ENCODE results near the gene PNPLA2.

The PNPLA2 gene

DNA sequence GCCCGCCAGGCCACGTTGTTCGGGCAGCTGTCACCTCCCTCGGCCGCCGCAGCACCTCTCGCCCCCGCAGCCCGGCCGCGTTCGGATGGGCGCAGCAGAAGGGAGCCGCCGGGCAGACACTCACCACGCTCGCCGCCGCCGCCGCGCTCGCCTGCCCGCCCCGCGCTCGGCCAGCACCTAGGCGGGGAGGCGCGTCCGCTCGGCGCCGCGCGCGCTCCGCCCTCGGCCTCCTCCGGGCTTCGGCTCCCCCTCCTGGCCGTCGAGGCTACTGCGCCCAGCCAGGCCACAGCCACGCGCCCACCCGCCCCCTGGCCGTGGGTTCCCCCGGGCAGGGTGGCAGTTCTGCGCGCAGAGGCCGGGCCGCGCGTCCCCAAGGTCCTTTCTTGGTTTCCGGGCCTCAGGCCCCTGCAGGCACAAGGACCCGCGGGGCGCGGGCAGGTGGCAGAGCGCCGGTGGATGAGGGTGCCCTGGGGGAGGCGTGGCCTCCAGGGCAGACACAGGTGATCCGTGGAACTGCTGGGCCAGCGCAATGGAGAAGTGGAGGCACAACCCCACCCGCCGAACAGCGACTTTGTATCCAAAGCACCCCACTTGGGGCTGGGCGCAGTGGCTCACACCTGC lies 20.5 kb upstream of the PNPLA2 start, which contains the start of gene SLC25A22:
TSS of gene SLC25A22 (minus strand) at position 189 of the 621 bp plus-strand sequence. CDS start 3,275 bp downstream, outside the sequence.
- peak; percentile 73 to 82 (median 76) for DNase-seq (ENCODE audit: low read depth in 3 of 3)

DNA sequence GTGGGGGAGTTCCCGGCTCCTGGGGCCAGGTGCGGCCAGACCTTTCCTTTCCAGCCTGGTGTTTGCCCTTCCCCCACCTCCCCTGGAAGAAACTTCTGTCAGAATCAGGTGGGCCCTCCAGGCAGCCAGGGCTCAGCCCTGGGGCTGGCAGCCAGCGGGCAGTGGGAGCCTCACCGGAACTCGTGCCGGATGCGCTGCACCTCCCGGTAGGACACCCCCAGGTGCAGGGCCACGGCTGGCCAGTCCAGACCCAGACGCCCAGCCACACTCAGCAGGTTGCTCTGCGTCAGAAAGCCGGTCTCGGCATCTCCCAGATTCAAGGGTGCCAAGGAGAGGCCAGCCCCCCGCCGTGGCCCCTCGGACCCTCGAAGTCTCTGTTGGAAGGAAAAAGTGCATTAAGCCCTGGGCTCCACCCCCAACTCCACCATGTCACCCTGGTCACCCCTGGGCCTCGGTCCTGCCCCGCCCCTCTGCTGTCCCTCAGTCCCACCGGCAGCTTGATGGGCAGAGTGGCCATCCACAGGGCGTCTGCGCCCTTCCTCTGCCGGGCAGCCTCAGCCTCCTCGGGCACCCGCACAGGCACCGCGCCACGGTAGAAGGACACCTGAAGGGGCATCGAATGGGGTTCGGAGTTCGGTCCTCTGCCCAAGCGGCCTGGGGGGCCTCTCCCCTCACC lies 18.9 kb upstream of the PNPLA2 start:
- DNase-seq (ENCODE audit: low read depth in 3 of 3), result no peak

DNA sequence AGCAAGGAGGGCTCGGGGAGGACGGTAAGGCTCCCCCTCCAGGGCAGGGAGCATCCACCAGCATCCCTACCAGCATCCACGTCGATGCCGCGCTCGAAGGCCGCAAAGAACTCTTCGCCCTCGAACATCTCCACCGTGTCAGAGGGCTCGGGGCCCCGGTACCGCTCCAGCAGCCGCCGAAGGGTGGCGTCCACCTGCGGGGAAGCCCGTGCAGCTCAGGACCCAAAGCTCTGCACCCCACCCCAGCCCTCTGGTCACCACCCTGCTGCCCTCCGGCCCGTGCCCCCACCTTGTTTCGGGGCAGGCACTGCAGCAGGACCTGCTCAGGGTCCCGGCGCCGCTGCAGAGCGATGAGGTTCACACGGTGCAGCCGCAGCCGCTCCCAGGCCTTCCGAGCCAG lies 18.2 kb upstream of the PNPLA2 start:
- DNase-seq (ENCODE audit: low read depth in 3 of 3), result no peak

DNA sequence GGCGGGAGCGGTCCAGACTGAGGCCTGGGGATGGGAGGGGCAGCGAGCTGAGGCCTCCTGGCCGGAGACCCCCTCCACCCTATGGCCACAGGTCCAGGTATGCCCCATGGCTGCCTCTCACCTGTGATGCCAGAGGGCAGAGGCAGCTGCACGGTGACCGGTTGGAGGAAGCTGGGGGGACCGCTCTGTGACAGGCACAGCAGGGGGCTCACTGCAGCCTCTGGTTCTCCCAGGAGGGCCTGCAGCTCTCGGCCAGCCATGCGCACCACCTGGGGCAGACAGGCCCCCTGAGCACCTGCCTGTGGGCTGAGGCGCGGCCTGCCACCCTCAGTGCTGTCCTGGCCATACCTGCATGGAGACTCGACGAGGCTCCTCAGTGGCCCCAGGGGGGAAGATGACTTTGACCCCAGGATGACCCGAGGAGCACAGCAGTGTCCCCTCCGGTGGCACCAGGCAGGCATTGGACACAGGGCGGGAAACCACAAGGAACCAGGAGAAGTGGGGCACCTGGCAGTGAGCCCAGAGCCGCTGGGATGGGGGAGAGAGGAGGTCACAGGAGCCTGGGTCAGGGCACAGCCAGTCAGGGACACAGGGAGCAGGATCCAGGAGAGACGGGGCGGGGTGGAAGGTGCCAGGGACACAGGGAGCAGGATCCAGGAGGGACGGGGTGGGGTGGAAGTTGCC lies 17.5 kb upstream of the PNPLA2 start:
- DNase-seq (ENCODE audit: low read depth in 3 of 3), result no peak

DNA sequence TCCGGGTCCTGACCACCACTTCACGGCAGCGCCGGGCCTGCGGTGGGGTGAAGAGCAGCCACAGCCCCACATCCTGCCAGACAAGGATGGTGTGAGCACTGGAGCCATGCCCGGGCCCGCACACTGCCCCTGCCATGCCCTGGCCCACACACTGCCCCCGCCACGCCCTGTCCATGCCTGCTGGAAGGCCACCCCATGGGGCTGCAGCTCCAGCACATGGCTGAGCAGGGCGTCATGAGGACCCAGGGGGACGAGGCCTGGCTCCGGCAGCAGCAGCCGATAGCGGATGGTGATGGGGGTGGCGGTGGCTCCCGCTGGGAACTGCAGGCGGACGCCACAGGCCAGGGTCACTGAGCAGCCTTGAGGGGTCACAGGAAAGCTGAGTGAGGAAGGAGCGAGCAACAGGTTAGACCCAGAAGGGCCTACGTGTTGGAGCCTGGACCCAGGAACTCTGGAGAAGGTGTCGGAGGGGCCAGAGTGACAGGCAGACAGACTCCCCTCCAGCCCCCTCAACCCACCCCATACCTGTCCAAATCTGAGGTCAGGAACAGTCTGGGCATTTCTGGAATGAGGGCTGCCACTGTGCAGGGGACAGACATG lies 16.6 kb upstream of the PNPLA2 start:
- DNase-seq (ENCODE audit: low read depth in 3 of 3), result no peak

DNA sequence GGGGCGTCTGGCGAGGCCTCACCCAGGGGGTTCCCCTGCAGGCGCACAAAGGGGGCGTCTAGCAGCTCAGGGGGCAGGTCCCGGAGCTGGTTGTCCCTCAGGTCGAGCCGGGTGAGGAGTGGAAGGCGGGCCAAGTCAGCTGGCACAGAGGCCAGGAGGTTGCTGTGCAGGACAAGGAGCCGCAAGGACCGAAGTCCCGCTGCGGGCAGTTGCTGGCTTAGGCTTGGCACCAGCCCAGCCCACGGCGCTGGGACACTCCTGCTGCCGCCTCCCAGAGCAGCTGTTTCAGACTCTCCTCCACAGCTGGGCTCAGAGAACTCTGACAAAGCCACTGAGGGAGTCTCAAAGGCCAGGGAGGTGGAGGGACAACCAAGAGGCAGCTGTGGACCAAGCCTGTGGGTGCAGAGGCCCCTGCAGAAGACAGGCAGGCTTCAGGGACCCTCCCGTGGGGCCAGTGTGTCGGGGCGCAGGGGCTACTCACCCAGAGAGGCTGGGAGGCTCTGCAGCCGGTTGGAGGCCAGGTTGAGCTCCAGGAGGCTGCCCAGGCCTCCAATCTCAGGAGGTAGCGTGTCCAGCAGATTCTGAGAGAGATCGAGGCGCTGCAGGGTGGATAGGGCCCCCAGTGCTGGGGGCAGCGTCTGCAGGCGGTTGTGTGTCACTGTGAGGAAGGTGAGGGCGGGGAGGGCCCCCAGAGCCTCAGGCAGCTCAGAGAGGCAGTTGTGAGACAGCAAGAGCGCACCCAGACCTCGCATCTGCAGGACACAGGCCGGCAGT lies 15.8 kb upstream of the PNPLA2 start:
- no peak for DNase-seq (ENCODE audit: low read depth in 3 of 3)

DNA sequence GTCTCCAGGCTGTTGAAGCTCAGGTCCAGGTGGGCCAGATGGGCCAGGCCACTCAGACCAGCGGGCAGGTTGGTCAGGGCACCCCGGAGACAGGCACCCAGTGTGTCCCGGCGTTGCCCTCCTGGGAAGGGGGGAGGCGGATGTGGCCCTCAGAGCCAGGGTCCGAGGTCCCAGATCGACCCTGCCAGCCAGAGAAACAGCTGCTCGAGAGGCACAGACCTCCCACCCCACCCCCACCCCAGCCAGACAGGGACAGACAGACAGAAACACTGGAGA lies 15.3 kb upstream of the PNPLA2 start:
- DNase-seq (ENCODE audit: low read depth in 3 of 3), result no peak

DNA sequence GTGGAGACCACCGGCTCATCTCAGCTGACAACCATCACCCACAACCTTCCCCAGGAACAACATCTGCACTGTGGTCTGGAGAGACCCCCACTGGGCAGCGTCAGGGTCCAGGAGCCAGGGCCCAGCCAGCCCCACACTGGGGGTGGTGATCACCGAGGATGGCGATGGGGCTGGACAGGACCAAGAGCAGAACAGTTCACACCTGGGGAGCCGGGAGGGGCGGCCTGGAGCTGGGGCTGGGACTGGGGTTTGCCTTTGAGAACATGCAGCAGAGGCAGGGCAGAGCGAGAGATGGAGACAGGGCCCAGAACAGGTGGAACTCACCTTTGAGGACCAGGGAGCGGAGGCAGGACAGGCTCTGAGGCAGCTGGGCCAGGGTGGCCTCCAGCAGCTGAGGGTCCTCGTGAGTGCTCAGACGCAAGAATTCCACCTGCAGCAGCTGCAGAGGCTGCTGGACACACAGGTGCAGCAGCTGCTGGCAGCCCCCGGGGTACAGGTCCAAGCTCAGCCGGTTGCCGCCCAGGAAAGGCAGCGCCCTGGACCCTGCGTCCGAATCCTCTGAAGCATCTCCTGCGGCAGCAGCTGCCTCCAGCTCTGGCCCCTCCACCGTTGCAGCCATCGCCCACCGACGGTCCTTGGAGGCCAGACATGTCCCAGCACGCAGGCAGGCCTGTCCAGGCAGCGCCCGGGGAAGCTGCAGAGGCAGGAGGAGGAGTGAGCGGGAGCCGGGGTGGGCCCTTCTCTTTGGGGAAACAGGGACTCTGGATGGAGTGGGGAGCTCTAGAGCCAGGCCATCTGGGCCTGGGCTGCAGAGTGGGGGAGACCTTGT lies 14.7 kb upstream of the PNPLA2 start:
- no peak for DNase-seq (ENCODE audit: low read depth in 3 of 3)

DNA sequence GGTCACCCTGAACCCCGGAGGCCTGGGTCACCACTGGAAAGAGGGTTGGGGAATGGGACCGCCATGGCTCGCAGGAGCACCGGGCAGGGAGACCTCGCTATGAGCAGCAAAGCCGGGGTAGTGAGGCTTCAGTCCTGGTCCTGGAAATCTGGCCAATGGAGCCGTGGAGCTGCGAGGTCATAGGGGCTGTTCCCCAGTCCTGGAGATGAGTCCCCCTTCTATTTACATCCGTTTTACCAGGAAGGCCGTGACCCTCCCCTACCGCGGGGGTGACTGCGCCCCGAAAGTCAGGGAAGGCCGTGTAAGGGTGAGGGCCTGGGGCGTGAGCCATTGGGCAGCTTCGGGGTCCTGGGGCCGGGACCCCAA lies 14.1 kb upstream of the PNPLA2 start:
- DNase-seq (ENCODE audit: low read depth in 3 of 3), result no peak

DNA sequence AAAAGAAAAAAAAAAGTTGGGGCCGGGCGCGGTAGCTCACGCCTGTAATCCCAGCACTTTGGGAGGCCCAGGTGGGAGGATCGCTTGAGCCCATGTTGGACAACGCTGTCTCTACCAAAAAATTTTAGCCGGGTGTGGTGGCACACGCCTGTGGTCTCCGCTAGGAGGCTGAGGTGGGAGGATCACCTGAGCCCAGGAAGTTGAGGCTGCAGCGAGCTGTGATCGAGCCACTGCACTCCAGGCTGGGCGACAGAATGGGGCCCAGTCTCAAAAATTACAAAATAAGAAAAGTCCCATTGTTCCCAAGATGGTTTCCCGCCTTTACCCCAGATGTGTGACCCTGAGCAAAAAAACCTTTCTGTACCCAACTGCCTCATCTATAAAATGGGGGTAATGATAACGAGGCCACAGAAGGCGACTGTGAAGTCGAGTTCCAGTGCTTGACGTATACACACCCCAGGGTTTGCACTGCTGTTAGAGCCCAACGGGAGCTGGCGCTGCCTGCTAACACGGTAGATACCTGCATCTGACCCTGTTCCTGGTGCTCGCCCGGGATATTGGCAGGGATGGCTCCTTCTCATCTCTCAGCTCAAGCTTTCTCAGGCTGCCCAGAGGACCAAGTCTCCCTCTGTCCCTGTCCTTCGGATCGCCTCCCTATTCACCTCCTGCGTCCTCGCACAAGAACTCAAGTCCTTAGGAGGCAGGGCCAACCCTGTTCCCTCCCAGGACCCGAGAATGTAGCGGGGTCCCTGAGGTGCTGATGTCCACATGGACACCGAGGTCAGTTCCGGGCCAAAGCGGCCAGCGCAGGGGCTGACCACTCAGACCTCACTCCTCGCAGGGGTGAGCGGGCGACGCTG lies 10.1 kb upstream of the PNPLA2 start:
- no peak for DNase-seq (ENCODE audit: low read depth in 3 of 3)

DNA sequence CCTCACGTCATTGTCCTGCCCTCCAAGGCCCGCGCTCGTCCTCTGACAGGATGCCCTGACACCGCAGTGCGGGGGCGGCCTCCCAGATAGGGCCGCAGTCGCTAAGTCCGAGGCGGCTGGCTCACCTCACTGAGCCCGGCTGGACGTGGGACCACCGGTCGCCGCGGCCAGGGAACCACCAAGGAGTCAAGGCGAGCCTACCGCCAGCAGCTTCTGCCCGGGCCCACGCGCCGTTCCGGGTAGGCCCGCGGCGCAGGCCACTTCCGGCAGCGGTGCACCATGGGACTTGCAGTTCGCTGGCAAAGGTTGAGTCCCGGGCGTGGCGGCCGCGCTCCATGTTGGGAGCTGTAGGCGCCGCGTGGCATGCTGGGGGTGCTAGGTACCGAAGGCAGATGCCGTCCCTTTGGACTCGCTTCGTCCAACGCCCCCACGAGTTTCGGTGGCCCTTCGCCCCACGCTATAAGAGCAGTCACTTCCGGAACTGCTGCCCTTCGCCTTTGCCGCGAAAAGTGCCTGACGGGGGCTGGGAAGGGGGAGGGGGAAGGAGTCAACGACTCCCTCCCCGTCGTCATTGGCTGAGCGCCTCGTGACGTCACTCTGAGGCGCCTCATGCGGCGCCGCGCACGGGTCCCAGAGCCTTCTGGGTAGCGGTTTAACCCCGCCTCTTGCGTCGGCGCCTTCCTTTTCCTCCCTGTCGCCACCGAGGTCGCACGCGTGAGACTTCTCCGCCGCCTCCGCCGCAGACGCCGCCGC lies 9.3 kb upstream of the PNPLA2 start, which contains the start of gene RPLP2:
TSS of gene RPLP2 (plus strand) at position 681 of the 753 bp plus-strand sequence. CDS start 268 bp downstream, outside the sequence.
- peak; percentile 96 to 97 (median 97) for DNase-seq (ENCODE audit: low read depth in 3 of 3)

DNA sequence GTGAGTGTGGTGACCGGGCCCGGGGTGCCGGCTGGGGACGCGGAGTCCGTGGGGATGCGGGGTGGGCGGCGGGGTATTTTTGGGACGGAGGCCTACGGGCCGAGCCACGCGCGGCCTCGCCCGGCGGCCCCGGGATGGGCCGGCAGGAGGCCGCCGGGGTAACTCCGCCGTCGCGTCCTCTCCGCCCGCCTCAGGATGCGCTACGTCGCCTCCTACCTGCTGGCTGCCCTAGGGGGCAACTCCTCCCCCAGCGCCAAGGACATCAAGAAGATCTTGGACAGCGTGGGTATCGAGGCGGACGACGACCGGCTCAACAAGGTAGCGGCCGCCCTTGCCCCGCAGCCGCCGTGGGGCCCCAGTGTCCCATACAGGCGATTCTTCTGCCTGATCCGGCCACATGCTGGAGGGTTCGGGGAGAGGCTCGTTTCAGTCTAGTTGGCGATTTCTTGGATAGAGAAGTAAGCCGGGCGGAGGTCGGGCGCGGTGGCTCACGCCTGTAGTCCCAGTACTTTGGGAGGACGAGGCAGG lies 8.6 kb upstream of the PNPLA2 start:
- DNase-seq (ENCODE audit: low read depth in 3 of 3), result no peak

DNA sequence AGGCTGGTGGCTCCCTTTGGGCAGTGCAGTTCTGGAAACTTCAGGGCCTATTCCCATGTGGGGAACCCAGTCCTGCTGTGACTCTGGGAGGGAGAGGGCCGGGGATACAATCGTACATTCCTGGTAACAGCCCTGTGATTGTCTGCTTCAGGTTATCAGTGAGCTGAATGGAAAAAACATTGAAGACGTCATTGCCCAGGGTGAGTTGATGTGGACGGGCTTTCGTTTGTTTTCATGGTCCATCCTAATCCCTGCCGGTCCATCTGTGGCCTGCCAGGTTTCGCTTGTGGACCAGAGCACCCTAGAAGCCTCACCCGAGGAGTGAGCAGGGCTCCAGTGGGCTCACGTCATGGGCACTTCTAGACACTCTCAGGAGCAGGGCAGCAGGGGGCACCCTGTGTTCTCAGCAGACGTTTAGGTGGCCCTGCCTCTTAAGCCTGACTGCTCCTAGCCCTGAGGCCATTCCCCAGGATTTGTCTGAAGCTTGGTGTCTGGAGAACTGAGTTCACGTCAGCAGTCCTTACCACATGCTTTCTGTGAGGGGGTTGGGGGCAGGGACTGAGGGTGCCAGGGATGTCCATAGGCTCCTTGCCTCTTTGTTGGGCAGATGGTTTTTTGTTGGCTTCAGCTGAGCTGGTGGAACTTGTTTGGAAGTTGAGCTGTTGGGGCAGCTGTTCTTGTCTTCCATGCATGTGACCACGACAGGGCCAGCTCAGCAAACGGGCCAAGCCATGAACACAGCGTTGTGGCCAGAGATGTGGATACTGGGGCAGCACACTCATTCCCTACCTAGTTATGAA lies 7.1 kb upstream of the PNPLA2 start:
- no peak for DNase-seq (ENCODE audit: low read depth in 3 of 3)

DNA sequence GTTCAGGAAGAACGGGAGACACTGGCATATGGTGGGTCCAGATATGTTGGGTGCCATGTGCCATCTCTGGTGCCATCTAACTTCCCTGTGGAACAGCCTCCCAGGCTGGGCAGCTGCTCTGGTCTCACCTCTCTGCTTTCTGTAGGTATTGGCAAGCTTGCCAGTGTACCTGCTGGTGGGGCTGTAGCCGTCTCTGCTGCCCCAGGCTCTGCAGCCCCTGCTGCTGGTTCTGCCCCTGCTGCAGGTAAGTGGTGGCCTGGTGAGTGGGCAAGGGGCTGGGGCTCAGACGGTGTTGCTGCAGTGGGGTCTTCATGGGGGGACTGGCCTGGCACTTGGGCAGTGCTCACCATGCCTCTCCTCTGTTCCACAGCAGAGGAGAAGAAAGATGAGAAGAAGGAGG lies 6.3 kb upstream of the PNPLA2 start:
- no peak for DNase-seq (ENCODE audit: low read depth in 3 of 3)

DNA sequence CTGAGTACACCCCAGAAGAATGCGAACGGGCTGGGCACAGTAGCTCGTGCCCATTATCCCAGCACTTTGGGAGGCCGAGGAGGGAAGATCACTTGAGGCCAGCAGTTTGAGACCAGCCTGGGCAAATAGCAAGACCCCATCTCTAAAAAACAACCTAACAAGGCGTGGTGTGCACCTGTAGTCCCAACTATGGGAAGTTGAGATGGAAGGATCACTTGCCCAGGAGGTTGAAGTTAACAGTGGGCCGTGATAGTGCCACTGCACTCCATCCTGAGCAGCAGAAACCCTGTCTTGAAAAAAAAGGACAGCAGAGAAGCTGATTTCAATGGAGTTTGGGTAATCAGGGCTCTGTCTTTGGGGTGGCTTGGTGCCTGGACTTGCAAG lies 5.7 kb upstream of the PNPLA2 start:
- DNase-seq (ENCODE audit: low read depth in 3 of 3), result no peak

DNA sequence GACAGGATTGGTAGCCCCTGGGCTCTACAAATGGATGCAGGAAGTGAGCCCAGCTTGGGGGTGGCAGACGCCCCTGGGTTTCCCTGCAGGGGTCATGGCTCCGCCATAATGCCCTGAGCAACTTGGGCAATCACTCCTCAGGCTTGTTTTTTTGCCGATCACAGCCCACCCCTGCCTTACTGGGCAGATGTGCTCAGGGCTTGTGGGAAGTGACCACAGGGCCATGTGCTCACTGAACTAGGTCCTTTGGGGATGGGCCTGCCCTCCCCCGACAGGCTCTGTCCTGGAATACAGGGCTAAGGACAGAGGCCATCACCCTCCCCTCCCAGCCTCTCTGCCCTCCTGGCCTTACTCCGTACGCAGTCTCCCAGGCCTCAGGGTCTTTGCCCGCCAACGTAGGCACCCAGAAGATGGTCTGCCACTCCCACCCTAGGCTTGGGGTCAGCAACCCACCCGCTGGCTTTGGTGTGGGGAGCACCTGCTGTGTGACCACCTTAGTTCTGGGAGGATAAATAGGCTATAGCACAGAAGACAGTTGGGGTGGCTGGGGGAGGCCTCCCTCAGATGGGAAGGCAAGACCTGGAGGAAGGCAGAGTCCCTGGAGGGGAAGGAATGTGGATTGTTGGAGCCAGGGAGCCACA lies 5.1 kb upstream of the PNPLA2 start:
- no peak for DNase-seq (ENCODE audit: low read depth in 3 of 3)

DNA sequence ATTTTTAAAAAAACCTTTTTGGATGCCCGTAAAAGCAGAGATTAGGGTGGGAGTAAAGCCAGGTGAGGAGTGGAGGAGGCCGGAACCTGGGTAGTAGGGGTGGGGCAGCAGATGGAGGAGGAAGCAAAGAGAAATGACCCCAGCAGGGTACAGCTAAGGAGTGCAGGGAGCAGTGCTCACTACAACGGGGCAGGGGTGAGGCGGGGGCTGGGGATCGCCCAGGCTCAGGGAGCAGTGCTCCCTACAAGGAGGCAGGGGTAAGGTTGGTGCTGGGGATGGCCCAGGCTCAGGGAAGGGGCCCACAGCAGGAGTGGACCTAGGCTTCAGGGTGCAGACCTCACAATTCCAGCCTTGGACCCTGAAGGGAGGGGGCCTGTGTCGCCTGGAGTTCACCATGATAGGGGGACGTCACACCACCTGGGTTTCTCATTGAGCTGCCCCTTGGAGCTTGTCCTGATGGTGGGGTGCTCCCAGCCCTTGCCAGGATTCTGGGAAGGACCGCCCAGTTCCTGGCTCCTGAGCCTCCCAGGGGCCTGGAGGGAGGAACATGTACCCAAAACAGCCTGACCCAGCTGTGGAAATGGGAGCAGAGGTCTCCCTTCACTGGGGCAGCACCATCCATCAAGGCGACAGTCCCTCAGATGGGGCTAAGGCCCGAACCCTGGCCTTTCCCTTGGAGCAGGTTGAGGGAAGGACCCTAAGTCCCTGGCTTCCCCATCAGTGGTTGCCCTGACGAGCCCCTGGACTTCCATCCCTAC lies 2.9 kb upstream of the PNPLA2 start:
- no peak for DNase-seq (ENCODE audit: low read depth in 3 of 3)

All from stimulated activated CD4-positive, alpha-beta T cell treated with anti-CD3 and anti-CD28 coated beads, TNF-alpha, amount 100 ng/mL, for 48 hours (primary cell).